ENCODE results near the gene CA11. TPM values are rescaled to one million over a fixed set of nuclear protein-coding genes. Genes with fewer than 3 reads are reported as not detected.
A peak's percentile ranks its signal among the peaks of the same experiment; 100 is the strongest.

CA11 gene
- total and polyA plus RNA-seq, 2 experiments from 2014 or later, result 15.6 to 26.3 TPM

DNA sequence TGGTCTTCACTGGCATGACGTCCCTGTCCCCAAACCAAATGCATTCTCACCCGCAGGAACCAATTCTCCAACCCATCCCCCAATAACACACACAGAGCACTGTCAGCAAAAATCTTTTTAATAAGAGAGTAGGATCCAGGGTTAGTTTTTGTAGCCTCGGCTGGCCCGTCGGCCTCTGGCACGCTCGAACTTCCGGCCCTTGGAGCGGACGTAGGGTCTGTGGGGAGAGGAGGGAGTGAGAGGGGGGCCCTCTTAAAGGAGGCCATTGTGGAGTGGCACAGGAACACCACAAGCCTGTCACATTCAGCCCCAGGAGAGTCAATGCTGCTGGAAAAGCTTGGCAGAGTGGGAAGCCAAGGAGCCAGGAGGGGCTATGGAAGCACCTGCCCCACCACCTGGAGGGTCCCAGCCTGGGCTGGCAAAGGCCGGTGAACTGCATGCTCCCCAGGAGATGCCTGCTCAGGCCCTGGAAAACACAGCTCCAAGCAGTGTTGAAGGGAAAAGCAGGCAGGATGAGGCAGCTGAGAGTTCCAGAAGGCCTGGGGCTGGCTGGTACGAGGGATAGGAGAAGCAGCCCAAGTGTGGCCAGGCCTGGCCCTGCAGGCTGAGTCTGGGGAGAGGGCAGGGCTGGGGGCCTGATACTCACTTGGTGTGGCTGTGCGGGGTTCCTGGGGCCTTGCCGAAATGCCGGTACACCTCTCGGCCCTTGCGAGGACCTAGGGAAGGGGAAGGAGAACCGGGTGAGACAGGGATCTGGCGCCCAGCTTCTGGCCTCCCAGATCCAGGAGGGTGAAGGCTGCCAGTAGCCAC, 30.6 kb downstream of the CA11 start:
- peak overlapping the region; percentile 83 for H3K27ac ChIP-seq
- no peaks in the 10 kb centered on the region for H3K27me3 ChIP-seq
- no peaks in the 10 kb centered on the region for H3K9me3 ChIP-seq (ENCODE audit: low read depth)
- TF ChIP-seq, protein P1, sequence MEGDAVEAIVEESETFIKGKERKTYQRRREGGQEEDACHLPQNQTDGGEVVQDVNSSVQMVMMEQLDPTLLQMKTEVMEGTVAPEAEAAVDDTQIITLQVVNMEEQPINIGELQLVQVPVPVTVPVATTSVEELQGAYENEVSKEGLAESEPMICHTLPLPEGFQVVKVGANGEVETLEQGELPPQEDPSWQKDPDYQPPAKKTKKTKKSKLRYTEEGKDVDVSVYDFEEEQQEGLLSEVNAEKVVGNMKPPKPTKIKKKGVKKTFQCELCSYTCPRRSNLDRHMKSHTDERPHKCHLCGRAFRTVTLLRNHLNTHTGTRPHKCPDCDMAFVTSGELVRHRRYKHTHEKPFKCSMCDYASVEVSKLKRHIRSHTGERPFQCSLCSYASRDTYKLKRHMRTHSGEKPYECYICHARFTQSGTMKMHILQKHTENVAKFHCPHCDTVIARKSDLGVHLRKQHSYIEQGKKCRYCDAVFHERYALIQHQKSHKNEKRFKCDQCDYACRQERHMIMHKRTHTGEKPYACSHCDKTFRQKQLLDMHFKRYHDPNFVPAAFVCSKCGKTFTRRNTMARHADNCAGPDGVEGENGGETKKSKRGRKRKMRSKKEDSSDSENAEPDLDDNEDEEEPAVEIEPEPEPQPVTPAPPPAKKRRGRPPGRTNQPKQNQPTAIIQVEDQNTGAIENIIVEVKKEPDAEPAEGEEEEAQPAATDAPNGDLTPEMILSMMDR (IDR thresholded peaks at IDR 0.05; ENCODE audit: low read depth, low read length), result no peak
- H3K4me3 ChIP-seq, result no peak overlapping the region
- H3K4me1 ChIP-seq (ENCODE audit: low read depth), result peaks cover 23% of the 10 kb centered on the region
- H3K36me3 ChIP-seq, result peaks cover 26% of the 10 kb centered on the region
- no peak for DNase-seq (ENCODE audit: low read depth in 1 of 2, low spot score in 1 of 2)

DNA sequence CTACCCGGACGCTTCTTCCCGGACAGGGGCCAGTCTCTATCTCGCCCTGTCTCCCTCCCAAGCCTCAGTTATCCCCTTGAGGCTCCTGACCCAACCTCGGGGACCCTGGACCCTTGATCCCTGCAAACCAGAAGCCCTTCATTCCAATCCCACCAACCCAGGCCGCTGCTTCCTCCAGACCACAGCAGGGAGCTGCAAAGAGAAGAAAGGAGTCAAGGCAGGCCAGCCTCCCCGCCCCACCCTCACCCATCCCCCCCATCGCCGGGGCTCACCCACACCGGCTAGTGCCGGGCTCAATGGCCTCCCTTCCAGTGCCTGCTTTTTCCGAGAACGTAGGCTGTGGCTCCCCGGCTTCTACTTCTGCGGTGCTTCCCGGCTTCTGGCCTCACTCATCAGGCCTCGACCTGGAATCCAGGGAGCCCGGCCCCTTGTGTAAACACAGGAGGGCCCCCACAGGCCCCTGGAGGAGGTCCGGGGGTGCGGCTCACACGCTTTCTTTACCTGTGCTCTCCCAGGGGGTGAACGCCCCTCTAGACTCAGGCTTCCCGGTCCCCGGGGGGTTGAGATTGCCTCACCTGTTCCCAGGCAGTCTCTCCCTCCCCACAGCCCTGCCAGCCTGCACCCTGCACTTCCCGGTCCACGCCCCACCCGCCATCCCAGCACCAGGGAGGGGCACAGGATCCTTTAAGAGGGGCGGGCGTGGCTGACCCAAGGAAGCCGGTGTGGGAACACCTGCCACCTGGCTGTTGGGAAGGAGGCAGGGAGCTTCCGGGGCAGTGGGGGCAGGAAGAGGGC, 31.4 kb downstream of the CA11 start, which contains the start of gene FAM83E:
TSS of gene FAM83E (minus strand) at position 641 of the 795 bp plus-strand sequence. CDS start 1,704 bp downstream, outside the sequence.
- Histone ChIP-seq H3K4me3 (no peak within 1 kb of the TSS), H3K9me3 (ENCODE audit: low read depth) (no peaks in the 10 kb centered on the region), H3K4me1 (ENCODE audit: low read depth) (peaks cover 23% of the 10 kb centered on the region), H3K36me3 (peaks cover 26% of the 10 kb centered on the region), H3K27me3 (no peaks in the 10 kb centered on the region), H3K27ac (peak within 1 kb of the TSS; percentile 83)
- TF ChIP-seq, protein P1 (IDR thresholded peaks at IDR 0.05; ENCODE audit: low read depth, low read length), result no peak
- no peak for DNase-seq (ENCODE audit: low read depth in 1 of 2, low spot score in 1 of 2)

DNA sequence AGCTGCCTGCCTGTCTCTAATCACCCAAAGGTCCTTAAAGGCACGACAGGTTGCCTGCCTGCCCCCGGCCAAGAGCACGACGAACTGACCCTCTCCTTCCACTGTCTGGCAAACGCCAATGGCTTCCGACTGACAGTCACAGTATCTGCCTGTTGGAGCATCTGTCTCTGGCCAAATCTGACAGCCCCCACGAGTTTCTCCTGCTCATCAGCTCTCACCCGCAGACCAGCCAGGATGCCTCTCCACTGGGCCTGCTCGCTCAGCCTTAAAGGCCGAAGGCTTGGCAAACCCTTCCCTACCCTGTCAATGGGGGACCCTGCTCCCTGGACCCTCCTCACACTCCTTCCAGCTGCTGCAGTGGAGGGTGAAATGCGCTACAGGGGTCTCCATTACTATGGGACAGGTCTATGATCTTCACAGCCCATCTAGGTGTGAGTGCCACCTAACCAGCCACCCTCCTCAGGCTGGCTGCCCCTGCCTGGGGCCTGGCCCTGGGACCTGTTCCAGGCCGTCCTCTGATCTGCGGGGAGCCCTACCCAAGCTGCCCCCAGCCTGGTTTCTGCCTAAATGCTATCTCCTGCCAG, 32.0 kb downstream of the CA11 start:
- Histone ChIP-seq H3K9me3 (ENCODE audit: low read depth) (no peaks in the 10 kb centered on the region), H3K27me3 (no peaks in the 10 kb centered on the region), H3K4me3 (no peak overlapping the region), H3K36me3 (peaks cover 26% of the 10 kb centered on the region), H3K27ac (peak overlapping the region; percentile 83), H3K4me1 (ENCODE audit: low read depth) (peaks cover 23% of the 10 kb centered on the region)
- TF ChIP-seq, protein P1 (IDR thresholded peaks at IDR 0.05; ENCODE audit: low read depth, low read length), result no peak
- DNase-seq (ENCODE audit: low read depth in 1 of 2, low spot score in 1 of 2), result peak in 1 of 2 donors; percentile 49

DNA sequence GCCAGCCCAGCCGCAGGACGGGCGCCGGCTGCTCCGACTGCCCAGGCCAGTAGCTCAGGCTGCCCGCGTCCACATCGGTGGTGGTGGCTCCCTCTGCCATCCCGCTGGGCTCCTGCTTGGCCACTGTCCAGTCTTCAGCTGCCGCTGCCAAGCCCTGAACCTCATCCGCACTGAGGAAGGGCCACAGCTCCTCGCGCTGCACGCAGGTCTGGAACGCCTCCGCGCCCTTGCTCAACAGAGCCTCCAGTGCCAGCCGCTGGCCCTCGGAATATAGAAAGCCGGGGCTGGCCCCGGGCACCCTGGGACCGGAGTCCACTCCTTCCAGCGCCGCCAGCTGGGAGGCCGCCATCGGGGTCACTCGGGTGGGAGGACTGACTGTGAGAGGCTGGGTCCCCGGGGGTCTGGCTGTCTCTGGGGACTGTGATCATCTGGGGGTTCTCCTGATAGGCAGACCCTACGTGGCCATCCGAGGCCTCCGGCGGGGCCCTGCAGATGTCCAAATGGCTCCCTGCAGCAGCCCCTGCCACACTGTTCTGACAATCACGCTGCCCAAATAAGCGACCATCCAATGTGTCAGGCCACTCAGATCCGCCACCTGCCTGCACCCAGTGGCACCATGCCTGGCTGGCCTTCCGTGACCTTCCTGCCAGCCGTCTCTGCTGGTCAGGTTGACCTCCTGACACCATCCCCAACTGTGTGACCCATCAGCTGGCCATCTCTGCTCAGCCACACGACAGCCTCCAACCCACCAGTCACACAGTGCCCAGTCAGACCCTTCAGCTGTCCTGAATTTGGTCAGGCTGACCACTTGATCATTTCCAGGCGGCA, 32.7 kb downstream of the CA11 start:
- Histone ChIP-seq H3K4me1 (ENCODE audit: low read depth) (peaks cover 23% of the 10 kb centered on the region), H3K36me3 (peaks cover 26% of the 10 kb centered on the region), H3K27me3 (no peaks in the 10 kb centered on the region), H3K4me3 (no peak overlapping the region), H3K27ac (peak overlapping the region; percentile 83), H3K9me3 (ENCODE audit: low read depth) (no peaks in the 10 kb centered on the region)
- DNase-seq (ENCODE audit: low read depth in 1 of 2, low spot score in 1 of 2), result no peak
- TF ChIP-seq, protein P1 (IDR thresholded peaks at IDR 0.05; ENCODE audit: low read depth, low read length), result no peak

DNA sequence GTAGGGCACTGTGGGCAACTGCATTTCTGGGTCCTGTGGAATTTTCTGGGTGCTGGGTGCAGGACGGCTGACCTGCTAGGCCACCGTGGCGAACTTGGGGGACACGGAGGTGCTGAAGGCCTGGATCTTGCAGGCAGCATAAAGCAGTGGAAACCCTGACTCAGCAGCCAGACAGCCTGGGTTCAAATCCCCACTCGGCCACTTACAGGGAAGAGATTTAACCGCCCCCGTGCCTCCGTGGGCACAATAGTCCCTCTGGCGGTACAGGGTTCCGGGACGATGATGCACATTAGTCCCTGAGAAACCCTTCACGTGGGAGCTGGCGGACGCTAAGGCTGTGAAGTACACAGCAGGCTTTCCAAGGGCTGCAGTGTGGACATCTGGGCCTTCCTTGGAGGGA, 34.1 kb downstream of the CA11 start:
- Histone ChIP-seq H3K27ac (no peak overlapping the region), H3K4me3 (no peak overlapping the region), H3K36me3 (peaks cover 19% of the 10 kb centered on the region), H3K27me3 (no peaks in the 10 kb centered on the region), H3K9me3 (ENCODE audit: low read depth) (no peaks in the 10 kb centered on the region), H3K4me1 (ENCODE audit: low read depth) (peaks cover 14% of the 10 kb centered on the region)
- TF ChIP-seq, protein P1 (IDR thresholded peaks at IDR 0.05; ENCODE audit: low read depth, low read length), result no peak
- DNase-seq (ENCODE audit: low read depth in 1 of 2, low spot score in 1 of 2), result no peak
